Retinal pigment epithelial cell (primary cell): Measurements from ENCODE around the gene PCED1B.
"Not testable (repeated sequence)": the region's sequence is repeated elsewhere in the genome, so short reads cannot be mapped to it uniquely, and the experiment has no call there.

Experiments
- DNase-seq: peaks from one replicate; pipeline ENCODE4 v3.0.0-alpha.2; 2010; ENCODE audit warnings: low read depth
- H3K4me3 ChIP-seq: 2 replicates; pipeline ENCODE4 v1.5.1; 2011; ENCODE audit warnings: mild to moderate bottlenecking, low read length, control low read depth, moderate library complexity
- CTCF ChIP-seq: conservative IDR thresholded peaks from 2 replicates; pipeline ENCODE4 v1.5.1; 2011; ENCODE audit warnings: low read depth, low read length, control low read depth, inconsistent platforms

PCED1B gene

GRCh38 chr12:47200446-47200845, 121.0 kb downstream of the PCED1B start:
- H3K4me3 ChIP-seq = no peak overlapping the region
- DNase-seq = peak; percentile 91
- no peak for TF ChIP-seq CTCF

- not testable (repeated sequence) for DNase-seq, H3K4me3 ChIP-seq
Measured at GRCh38 chr12:47201190-47201589, 121.8 kb downstream of the PCED1B start.

DNA sequence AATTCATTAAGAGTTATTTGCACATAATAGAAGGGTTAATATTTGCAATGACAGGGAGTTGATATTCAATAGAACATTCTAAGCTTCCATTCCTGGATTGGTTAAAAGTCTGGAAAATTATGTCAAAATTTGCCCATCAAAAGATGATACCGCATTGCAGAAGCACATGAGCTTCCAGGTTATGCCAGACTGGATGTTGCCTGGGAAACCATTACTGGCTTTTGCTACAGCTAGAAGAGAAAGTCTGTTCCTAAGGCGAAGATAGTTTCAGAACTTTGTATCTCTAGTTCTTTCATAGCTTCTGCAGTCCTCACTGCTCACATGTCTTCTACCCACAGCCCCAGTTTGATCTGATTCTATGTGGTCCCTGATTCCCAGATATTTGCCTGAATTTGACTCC, 122.8 kb downstream of the PCED1B start:
- no peak for TF ChIP-seq CTCF
- no peak for DNase-seq
- H3K4me3 ChIP-seq = no peak overlapping the region

- TF ChIP-seq CTCF = no peak
- H3K4me3 ChIP-seq = no peak overlapping the region
- no peak for DNase-seq
Measured at GRCh38 chr12:47205532-47206449, 126.4 kb downstream of the PCED1B start.

- TF ChIP-seq CTCF = no peak
- no peak overlapping the region for H3K4me3 ChIP-seq
- no peak for DNase-seq
Measured at GRCh38 chr12:47206450-47207339, 127.3 kb downstream of the PCED1B start.

DNA sequence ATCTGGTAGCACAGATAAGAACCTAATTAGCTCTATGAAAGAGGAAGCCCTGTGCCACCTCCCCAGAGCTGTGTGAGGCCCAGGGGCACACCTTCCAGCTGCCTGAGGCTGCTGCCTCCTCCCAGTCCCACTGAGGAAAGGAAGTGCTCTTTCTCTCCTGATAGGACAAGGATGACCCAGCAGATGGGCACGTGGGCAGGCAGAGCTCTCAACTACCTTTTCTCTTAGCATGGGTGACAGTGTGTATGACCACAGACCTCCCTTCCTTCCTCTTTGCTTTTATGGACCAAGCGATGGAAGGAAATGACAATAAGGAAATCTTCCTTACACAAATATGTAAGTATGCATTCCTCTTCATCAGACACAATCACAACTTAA, 127.9 kb downstream of the PCED1B start:
- no peak for DNase-seq
- no peak overlapping the region for H3K4me3 ChIP-seq
- TF ChIP-seq CTCF = no peak

DNA sequence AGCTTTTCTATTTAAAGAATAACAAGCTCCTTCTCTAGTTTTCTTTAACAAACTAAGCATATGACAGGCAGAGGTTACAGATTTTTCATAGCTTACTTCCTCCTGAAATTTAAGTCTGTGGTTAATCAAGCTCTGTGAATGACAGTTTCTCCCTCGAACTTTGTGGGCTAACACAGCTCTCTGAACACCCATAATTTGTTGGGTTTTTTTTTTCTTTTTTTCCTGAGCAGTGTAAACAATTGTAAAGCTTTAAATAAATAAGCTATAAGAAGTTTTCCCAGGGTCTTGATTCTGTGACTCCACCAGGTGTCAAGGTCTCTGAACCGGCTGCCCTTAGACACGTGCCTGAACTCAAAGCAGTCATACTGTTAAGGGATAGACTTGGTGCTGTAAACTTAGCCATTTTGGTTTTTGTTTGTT, 128.4 kb downstream of the PCED1B start:
- H3K4me3 ChIP-seq = no peak overlapping the region
- DNase-seq = no peak
- TF ChIP-seq CTCF = no peak
